ENCODE data around the gene SHOX.
"Not testable (repeated sequence)": the region's sequence is repeated elsewhere in the genome, so short reads cannot be mapped to it uniquely, and the experiment has no call there.

SHOX gene

GRCh38 chrX:638482-639131, 8.0 kb downstream of the SHOX start:
- no peak for DNase-seq

DNA sequence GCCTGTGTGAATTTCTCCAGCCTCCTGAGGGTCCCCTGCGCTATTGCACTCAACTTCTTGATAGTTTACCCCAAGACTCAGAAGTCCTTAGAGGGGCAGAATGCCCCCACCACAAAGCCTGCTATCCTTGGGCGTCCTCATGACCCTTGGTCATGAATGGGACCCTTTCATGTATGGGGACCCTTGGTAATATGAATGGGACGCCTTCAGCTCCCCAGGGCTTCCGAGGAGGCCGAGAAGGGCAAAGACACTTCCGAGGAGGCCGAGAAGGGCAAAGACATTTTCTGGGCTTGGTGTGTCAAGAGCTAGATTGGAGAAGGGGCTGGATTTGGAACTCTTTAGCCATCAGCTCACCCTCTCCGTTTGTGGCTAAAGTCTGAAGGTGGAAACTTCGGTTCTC, 8.6 kb downstream of the SHOX start:
- no peak for DNase-seq

GRCh38 chrX:640641-641040, 10.1 kb downstream of the SHOX start:
- no peak for DNase-seq

- no peak for DNase-seq
Observed at GRCh38 chrX:641671-642435, 11.3 kb downstream of the SHOX start.

GRCh38 chrX:642436-643240, 12.0 kb downstream of the SHOX start:
- DNase-seq, result no peak

GRCh38 chrX:643241-643595, 12.6 kb downstream of the SHOX start:
- DNase-seq, result no peak

GRCh38 chrX:643911-644303, 13.3 kb downstream of the SHOX start:
- no peak for DNase-seq

GRCh38 chrX:644304-645281, 14.0 kb downstream of the SHOX start:
- DNase-seq, result no peak

- DNase-seq, result no peak
Observed at GRCh38 chrX:646228-646495, 15.6 kb downstream of the SHOX start.

DNA sequence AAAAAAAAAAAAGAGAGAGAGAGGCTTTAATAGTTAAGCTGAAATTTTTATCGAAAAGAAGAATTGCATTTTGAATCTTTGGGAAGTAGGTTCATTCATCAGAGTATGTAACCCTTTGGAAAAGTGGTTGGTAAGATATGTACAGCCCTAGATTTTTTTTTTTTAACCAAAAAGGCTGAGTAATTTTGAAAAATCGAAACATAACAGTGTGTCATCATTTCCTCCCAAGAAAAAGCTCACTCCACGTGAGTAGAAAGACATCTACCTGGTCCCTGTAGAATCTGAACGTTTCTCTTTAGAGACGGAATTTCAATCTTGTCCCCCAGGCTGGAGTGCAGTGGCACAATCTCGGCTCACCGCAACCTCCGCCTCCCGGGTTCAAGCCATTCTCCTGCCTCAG, 16.2 kb downstream of the SHOX start:
- no peak for DNase-seq

DNA sequence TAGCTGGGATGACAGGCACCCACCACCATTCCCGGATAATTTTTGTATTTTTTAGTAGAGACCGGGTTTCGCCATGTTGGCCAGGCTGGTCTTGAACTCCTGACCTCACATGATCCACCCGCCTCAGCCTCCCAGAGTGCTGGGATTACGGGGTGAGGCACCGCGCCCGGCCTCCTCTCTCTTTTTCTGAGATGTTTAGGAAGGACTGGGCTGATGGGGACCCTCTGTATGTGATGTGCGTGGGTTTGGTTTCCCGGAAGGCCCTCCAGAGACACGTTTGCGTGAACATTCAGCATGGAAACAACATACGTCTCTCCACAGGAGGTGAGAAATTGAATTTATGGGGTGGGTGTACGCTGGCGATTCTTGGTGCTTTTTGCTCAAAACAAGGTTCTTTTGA, 18.6 kb downstream of the SHOX start:
- DNase-seq, result no peak

DNA sequence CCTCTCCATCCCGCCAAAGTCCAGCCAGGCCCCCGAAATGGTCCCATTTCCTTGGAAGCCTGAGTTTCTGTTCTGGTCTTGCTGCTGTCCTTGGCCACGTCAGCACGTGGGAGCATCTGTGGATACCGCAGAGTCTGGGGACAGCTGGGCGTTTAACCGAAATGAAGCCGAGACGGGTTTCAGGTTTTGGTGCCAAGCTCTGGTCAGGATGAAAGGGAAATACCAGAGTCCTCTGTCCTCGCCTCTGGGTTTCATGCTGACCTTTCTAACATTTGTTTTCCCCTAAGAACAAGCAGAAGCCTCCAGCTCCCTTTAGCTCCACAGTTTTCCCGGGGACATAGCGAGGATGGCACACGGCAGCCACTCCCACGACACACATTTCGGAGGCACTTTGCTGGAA, 19.7 kb downstream of the SHOX start:
- no peak for DNase-seq

- no peak for DNase-seq
Observed at GRCh38 chrX:650811-651210, 20.2 kb downstream of the SHOX start.

DNA sequence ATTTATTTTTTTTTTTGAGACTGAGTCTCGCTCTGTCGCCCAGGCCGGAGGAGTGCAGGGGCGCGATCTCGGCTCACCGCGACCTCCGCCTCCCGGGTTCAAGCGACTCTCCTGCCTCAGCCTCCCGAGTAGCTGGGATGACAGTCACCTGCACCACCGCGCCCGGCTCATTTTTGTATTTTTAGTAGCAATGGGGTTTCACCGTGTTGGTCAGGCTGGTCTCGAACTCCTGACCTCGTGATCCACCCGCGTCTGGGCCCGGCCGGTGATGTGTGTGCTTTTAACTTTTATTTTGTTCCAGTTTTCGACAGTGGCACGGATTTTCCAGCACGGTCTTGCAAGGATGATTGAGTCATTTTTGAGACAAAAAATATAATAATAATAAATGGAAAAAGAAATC, 21.3 kb downstream of the SHOX start:
- DNase-seq, result not testable (repeated sequence)

DNA sequence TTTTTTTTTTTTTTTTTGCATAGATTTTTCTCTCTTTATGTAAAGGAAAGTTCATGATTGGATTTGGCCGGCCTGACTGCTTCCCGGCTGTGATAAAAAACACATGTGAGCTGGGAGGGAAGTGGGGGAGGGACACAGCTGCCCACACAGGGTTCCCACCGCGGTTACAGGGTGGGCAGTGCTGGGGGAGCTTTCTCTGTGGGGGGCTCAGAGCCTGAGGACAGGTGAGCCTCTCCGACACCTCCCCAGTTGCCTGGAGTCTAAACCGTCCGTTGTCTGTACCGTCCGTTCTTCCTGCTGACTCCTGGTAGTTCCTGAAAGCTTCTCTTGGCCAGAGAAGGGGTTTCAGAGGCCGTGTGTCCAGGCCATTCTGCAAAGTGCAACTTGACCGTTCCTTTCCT, 21.8 kb downstream of the SHOX start:
- DNase-seq, result no peak

DNA sequence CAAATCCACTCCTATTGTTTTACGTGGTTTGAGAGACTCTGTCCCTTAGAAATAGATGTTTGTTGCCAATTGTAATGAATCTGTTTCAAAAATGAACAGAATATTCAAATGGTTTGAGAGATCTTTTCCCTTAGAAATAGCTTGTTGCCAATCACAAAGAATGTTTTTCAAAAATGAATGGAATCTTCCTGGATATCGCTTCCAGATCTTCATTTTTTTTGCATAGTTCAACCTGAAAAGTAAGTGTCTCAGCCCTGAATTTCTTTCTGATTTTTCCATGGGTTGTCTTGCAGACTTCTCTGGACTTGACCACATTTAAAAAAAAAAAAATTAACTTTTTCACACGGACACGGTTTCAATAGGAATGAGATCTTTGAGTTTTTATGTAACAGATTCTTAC, 22.7 kb downstream of the SHOX start:
- DNase-seq, result no peak

- no peak for DNase-seq
Observed at GRCh38 chrX:661154-661553, 30.6 kb downstream of the SHOX start.

DNA sequence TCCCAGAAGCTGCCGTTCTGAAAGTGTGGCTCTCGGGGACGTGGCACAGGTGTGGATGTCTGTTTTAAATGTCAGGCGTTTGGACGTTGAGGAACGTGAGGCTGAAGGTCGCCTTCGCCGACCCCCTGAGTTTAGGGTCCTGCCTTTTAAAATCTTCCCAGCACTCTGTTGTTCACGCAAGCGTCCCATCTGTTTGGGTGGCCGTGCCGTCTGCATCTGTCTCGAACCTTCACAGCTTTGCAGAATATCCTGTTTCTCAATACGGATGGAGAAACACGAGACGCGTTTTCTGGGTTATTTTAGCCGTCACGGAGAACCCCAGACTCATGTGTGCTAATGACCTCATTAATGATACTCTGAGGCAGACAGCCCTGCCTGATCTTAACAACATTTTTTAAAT, 31.5 kb downstream of the SHOX start:
- DNase-seq, result no peak

DNA sequence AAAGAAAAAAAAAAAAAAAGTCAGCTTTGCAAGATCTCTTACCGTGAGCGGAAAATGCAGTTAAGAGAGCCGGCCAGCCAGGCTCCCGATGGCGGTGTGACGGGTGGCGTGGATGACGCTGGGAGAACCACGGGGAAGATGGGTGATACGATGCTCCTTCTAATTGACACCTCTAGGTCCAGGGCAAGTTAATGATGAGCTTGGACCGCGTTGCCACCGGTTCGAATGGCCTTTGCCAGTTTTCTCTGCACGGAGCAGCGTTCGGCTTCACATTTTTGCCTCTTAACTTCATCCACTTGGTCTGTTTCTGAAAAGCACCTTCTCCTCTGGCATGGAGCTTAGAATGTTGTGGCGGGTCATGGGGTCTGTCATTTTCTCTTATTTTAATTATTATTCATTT, 33.2 kb downstream of the SHOX start:
- DNase-seq, result no peak

- no peak for DNase-seq
Observed at GRCh38 chrX:666762-667720, 36.5 kb downstream of the SHOX start.

- DNase-seq, result no peak
Observed at GRCh38 chrX:670645-671044, 40.1 kb downstream of the SHOX start.

- no peak for DNase-seq
Observed at GRCh38 chrX:672931-673330, 42.3 kb downstream of the SHOX start.
